ENCODE results near the gene ACVR1.

DNA sequence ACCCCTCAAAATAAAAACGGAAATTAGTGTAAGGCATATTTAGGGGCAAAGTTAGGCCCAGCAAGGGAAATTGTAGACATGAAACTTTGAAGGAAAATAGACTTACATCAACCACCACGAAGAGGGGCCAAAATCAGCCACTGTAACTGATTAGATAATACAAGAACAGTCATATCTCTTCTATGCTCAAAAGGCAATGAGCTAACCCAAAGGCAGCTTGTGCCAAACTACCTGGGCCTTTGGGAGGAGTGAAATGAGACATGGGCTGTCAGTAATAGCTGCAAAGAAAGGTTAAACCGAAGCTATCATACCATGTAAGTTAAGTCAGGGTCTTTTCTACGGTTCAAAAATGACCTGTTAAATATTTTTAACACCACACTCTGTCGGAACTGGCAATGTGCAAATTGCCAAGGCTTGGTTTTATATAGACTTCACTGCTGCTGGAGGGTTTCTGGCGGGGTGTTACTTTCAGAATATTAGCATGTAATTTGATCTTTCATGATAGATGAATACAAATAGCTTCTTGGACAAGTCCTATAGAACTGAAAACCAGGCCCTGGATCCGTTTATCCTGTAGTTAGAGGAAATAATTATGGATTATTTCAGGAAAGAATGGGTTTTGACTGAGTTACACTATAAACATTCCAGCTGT is 69.6 kb downstream of the ACVR1 start:
- TF ChIP-seq, protein P1, sequence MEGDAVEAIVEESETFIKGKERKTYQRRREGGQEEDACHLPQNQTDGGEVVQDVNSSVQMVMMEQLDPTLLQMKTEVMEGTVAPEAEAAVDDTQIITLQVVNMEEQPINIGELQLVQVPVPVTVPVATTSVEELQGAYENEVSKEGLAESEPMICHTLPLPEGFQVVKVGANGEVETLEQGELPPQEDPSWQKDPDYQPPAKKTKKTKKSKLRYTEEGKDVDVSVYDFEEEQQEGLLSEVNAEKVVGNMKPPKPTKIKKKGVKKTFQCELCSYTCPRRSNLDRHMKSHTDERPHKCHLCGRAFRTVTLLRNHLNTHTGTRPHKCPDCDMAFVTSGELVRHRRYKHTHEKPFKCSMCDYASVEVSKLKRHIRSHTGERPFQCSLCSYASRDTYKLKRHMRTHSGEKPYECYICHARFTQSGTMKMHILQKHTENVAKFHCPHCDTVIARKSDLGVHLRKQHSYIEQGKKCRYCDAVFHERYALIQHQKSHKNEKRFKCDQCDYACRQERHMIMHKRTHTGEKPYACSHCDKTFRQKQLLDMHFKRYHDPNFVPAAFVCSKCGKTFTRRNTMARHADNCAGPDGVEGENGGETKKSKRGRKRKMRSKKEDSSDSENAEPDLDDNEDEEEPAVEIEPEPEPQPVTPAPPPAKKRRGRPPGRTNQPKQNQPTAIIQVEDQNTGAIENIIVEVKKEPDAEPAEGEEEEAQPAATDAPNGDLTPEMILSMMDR (IDR thresholded peaks at IDR 0.05): no peak
- no peak for TF ChIP-seq ZFX (IDR thresholded peaks at IDR 0.05; ENCODE audit: borderline replicate concordance)

All from 22Rv1 (cell line).